ENCODE results near the gene SCUBE3.

Gene SCUBE3

GRCh38 chr6:35248300-35248699 is 34.5 kb downstream of the SCUBE3 start:
- TF ChIP-seq, protein P1, sequence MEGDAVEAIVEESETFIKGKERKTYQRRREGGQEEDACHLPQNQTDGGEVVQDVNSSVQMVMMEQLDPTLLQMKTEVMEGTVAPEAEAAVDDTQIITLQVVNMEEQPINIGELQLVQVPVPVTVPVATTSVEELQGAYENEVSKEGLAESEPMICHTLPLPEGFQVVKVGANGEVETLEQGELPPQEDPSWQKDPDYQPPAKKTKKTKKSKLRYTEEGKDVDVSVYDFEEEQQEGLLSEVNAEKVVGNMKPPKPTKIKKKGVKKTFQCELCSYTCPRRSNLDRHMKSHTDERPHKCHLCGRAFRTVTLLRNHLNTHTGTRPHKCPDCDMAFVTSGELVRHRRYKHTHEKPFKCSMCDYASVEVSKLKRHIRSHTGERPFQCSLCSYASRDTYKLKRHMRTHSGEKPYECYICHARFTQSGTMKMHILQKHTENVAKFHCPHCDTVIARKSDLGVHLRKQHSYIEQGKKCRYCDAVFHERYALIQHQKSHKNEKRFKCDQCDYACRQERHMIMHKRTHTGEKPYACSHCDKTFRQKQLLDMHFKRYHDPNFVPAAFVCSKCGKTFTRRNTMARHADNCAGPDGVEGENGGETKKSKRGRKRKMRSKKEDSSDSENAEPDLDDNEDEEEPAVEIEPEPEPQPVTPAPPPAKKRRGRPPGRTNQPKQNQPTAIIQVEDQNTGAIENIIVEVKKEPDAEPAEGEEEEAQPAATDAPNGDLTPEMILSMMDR (IDR thresholded peaks at IDR 0.05; ENCODE audit: low read depth, low read length, missing control alignments), result no peak
- no peak for DNase-seq (ENCODE audit: low read depth)
- H3K4me3 ChIP-seq (ENCODE audit: low read depth, low read length), result no peak overlapping the region

GRCh38 chr6:35248965-35249364 is 35.2 kb downstream of the SCUBE3 start:
- H3K4me3 ChIP-seq (ENCODE audit: low read depth, low read length), result no peak overlapping the region
- no peak for DNase-seq (ENCODE audit: low read depth)
- TF ChIP-seq, protein P1 (IDR thresholded peaks at IDR 0.05; ENCODE audit: low read depth, low read length, missing control alignments), result no peak

DNA sequence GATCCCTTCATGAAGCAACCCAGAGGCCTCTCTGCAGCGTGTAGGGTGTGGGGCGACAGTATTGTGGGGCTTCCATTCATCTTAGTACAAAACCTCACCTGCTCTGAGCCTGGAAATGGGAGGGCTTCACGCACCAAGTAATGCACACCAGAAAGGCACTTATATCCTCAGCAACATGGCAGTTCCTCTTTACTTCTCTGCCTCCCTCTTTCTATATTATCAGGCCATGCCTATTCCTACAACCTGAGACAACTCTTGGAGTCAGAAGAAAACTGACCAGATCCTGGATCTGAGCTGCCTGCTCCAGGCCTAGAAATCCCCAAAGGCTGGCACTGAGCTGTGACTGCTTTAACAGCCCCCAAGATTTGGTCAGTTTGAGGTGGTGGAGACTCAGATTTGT is 38.2 kb downstream of the SCUBE3 start:
- TF ChIP-seq, protein P1 (IDR thresholded peaks at IDR 0.05; ENCODE audit: low read depth, low read length, missing control alignments), result no peak
- H3K4me3 ChIP-seq (ENCODE audit: low read depth, low read length), result no peak overlapping the region
- DNase-seq (ENCODE audit: low read depth), result no peak

GRCh38 chr6:35253249-35253648 is 39.5 kb downstream of the SCUBE3 start:
- TF ChIP-seq, protein P1 (IDR thresholded peaks at IDR 0.05; ENCODE audit: low read depth, low read length, missing control alignments), result no peak
- no peak overlapping the region for H3K4me3 ChIP-seq (ENCODE audit: low read depth, low read length)
- DNase-seq (ENCODE audit: low read depth), result no peak

- TF ChIP-seq, protein P1 (IDR thresholded peaks at IDR 0.05; ENCODE audit: low read depth, low read length, missing control alignments), result no peak
- H3K4me3 ChIP-seq (ENCODE audit: low read depth, low read length), result peak overlapping the region; percentile 70
- DNase-seq (ENCODE audit: low read depth), result no peak
Measured at GRCh38 chr6:35258336-35258735, 44.6 kb downstream of the SCUBE3 start.

- TF ChIP-seq, protein P1 (IDR thresholded peaks at IDR 0.05; ENCODE audit: low read depth, low read length, missing control alignments), result no peak
- no peak for DNase-seq (ENCODE audit: low read depth)
- peak overlapping the region; percentile 70 for H3K4me3 ChIP-seq (ENCODE audit: low read depth, low read length)
Measured at GRCh38 chr6:35258858-35259193, 45.1 kb downstream of the SCUBE3 start.

DNA sequence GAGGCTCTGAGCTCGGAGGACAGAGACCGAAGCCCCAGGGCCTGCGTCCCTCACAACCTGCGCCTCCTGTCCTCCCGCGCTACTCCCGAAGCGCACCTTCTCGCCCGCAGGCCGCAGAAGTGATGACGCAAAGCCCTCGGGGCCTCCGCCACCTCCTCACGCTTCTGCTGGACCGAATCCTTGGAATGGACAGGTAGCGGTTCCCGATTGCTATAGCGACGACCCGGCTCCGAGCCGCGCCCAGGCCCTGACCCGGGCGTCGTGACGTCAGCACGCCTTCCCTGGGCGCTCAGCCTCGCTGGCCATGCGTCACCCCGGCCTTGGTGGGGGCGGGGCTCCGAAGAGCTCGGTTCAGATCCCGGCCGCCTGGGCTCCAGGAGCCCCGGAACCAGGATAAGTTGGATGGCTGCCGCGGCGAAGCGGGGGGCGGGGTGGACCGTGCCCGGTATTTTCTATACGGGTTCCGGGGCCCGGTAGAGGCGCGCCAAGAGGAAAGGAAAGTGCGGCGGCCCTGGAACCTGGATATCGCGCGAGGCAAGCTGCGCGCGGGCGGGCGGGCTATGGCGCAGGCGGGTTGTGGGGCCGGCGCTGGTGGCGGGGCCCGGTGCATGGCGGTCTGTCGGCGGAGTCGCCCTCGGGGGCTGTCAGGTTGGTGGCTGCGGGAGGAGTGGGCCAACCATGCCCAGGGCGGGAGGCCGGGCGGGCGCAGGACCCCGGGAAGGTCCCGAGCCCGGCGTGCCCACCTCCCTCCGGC is 45.6 kb downstream of the SCUBE3 start, which contains the start of gene ZNF76:
ZNF76 (plus strand) TSS at position 542 of the 754 bp plus-strand sequence. CDS start 21,417 bp downstream, outside the sequence.
- H3K4me3 ChIP-seq (ENCODE audit: low read depth, low read length), result peak within 1 kb of the TSS; percentile 70

More for the DNA sequence above, 45.6 kb downstream of the SCUBE3 start, which contains the start of gene ZNF76:
- peak; percentile 76 for DNase-seq (ENCODE audit: low read depth)
- TF ChIP-seq, protein P1 (IDR thresholded peaks at IDR 0.05; ENCODE audit: low read depth, low read length, missing control alignments), result no peak
